Suppressor macrophage (primary cell): Measurements from ENCODE around the gene KRT80.

ENCODE experiments used
- DNase-seq, 4 experiments: peaks; one replicate each; pipeline ENCODE4 v3.0.0-alpha.2; 2020 to 2022

The KRT80 gene

DNA sequence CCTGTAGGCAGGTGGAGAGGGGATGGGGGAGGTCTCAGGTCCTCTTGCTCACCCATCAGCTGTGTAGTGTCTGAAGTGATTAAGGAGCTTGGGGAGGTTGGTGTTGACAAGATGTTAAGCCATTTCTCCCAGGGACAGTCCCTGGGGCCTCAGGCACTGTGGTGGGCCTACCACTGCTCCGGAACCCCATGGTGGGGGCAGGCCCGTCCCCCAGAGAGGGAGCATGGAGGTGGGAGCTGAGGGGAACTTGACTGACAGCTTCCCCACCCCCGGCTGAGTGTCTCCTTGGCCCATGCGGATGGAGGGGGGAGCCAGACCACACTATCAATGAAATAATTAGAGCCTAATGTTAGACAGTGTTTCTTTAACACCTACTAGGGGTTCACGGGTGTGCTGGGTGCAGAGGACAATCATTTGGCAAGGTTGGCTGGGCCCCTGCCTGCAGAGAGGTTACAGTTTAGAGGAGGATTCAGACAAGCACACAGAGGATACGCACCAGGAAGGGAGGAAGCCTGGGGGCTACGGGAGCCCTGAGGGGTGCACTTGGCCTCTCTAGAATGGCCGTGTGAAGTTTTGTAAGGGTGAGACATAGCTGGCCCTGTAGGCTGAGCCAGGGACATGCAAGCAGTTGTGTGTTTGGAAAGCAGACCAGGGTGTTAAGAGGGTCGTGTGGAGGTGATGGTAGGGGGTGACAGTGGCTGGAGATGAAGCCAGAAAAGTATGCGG, 19.3 kb upstream of the KRT80 start:
- DNase-seq: no peak

DNA sequence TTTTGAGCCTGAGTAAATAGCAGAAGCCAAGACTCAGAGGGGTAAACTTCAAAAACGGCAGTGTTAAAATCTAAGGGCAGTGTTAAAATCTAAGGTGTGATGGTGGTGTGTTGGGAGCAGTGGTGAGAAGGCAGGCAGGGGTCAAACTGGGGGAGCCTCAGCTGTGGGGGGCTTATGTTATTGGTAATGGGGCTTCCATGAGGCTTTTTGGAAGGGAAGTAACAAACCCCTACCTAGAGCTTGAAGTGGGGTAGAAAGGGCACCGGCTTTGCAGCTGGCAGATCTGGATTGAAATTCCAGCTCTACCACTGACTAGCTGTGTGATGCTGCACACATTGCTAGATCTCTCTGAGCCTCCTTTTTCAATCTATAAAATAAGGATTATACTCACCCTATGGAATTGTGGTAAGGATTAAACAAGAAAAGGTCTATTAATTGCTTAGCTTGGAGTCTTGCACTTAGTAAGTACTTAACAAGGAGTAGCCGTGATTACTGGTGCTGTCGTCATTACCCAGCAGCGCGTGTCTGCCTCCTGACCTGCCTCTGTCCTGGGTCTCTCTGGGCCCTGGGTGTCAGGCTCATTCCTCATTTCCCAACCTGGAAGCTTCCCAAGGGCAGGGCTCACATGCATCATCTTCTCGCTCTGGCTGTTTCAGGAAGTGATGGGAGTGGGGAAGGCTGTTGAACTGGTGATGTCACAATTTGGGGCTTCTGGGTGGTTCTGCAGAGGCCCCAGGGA, 18.5 kb upstream of the KRT80 start:
- peak; percentile 58 to 69 (median 60) for DNase-seq

DNA sequence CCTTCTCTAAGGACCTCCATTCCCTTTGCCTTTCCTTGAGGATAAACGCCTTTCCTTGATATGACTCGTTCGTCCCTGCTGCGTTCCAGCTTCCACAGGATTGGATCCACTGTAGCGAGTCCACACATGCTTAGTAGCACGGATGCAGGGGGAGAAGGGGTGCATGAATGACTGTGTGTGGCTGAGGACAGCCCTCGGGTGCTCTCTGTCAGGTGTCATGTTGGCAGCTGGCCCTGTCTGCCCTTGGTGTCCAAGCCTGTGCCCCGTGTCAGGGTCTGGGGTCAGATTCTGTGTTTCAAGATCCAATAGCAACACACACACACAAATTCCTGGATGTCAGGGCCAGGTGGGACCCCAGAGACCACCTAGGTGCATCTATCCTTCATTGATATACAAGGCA, 17.5 kb upstream of the KRT80 start:
- DNase-seq: no peak

DNA sequence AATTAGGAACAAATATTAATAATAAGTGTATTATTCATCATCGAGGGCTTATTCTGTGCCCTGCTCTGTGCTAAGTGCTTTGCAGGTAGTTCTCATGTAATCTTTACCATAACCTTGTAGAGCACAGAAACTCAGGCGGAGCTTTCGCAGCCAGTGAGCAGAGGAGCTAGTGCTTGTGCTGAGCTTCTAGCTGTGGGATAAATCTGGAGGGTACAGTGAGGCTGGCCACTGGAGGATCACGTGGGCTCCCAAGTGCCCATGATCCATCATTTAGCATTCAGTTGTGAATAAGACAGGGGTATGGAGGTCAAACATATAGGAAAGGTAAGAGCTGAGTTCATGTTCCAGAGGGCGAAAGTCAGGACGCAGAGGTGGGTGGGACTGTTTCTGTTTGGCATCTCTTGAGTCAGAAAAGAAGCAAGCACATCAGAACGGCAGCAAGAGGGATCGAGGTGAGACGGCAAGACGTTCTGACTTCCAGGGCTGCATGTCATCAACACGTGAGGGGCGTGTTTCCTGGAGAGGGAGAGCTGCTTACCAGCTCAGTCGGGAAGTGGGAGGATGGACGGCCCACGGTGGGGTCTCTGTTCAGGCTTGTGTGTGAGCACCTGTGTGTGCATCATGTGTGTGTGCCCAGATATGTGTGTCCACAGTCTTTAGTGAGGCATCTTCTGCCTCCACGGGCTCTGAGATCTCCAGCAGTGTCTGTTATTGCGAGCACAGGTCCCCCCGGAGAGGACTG, 16.8 kb upstream of the KRT80 start:
- no peak for DNase-seq

DNA sequence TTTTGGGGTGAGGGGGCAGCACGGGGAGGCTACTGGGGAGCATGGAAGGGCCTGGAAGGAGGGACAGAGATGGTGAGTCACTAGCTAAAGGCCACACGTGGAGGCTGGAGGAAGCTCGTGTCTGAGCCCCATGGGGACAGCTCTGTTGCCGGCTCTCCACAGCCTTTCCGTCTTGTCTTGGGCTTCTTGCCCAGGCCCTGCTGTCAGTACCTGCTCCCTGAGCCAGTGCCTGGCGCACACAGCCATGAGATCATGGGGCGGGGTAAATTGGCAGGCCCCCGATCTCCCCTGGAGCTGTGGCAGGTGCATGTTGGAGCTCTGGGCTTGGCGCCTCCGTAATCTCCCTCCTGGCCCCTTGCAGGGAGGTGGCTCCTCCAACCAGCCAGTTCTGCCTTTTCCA, 16.1 kb upstream of the KRT80 start:
- DNase-seq: peak in 3 of 4 experiments; percentile 57 to 60 (median 57)

DNA sequence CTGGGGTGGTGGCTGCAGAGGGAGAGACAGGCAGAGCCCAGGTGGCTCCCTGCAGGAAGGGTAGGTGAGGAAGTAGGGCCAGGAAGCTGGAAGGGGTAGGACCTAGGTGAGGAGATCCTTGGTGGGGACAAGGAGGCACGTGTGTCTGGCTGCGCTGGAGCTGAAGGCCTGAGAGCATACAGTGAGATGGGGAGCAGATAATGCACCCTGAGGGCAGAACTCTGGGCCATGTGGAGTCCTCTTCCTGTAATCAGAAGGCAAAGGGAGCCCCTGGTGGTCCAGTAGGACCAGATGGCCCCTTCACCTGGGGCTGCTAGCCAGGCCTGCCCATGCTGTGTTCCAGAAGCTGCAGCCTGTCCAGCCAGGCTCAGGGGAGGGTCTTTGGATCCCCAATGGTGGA, 15.3 kb upstream of the KRT80 start:
- no peak for DNase-seq

DNA sequence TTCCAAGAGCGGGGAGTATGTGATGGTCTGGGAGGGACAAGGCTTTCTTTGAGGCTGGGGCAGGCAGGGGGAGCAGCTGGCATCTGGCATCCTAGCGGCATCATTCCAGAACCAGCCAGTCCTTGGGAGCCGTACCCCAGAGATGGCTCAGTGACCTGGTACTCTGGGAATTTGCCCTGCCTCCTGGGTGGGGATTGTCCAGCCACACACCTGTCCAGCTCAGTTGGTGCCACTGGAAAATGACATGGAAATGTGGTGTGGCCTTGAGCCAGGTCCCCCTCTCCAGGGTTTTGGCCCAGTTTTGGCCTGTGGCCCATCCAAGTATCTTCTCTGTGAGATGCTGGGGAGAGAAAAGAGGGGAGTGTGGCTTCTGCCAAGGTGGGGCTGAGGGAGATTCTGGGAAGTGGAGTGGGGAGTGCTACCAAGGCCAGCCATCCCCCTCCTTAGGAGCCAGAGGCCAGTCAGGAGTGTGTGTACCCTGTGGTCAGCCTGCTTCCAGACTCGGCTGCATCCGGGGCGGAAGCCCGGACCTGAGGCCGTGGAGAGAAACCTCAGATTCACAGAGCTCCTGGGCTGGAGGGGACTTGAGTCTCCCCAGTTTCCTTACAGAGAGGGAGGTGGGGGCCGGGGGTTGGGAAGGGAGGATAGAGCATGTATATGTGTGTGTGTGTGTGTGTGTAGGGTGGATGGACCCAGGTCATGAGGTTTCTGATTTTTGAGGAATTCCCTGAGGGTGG, 14.7 kb upstream of the KRT80 start:
- DNase-seq: no peak

DNA sequence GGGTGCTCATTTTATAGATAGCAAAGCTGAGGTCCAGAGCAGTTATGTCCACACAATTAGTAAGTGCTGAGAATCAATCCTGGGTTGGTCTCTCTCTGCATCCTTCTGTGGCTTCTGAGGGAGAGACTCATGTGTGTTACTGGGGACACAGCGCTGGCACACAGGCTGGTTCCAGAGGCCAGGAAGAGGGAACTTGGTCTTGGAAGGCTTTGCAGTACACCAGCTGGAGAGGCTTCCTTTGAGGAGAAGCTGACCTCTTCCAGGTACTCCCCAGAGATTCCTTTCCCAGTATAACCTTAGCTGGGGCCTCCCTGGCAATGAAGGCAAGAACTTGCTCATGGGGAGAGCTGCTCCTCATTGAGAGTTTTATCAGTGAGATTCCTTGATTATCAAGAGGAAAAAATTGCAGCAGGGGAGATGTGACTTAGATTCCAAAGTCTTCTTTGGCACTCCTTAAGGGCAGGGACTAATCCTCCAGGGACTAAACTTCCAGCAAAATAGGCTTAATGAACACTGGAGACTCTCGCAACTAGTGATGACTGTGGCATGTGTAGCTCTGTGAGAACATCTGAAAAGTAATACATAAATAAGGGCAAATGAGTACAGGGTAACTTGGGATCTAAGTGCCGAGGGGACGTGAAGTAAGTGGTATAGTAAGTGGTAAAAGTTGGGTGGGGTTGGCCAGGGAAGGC, 13.9 kb upstream of the KRT80 start:
- DNase-seq: no peak

DNA sequence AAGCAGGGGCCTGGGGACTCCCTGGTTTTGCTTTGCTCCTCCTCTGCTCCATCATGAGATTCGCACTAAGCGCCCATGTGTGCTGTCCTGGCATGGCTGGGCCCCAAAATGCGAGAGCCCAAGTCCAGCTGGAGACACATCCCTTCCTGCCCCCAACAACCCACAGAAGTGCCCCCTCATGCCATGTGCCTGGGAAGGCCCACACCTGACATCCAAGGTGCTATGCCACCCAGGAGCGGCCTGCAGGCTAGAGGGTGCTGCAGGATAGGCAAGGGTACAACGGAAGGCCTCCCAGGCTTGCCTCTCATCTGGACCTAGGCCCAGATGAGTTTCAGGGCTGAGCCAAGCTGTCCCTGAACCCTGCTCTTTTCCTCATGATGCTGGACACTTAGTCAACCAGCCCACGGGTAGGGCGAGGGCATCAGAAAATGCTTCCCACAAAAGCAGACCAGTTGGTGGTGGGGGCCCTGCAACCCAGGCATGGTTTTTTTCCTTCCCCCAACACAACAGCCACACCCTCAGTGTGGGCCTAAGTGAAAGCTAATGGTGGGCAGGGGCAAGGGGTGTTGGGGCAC, 13.2 kb upstream of the KRT80 start:
- peak in 1 of 4 experiments; percentile 34 for DNase-seq

DNA sequence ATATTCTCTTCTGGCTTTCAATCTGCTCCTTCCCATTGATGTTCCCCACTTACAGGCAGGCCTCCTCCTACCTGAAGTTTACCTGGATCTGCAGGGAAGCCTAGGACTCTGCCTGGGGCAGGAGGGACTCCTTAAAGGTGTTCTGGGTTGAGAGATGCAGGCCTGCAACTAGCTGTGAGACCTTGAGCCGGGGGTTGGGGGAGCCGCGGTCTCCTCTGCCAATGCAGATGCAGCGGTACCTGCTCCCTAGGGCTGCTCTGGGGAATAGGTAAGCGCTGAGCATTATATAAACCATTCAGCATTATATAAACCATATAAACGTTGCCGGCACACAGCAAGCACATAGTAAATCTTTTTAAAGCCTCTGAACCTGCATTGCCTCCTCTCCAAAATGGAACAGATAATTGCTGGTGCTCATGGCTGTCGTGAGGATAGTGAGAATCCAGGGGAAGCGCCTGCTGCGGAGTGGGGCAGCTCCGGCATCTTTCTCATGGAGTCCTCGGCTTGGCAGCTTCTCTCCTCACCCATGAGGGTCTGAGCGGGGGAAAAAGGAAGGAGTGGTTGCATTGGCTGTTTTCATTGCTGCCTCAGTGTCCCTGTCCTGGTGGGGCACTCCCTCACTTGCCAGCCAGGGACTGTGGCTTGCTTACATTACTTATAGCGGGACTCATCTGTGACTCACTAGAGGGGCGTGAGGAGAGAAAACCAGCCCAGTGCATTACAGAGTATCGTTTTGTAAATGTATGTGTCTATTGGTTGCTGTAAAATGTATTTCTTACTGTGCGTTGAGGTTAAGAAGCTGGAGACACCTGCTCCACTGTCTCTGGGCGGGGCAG, 12.5 kb upstream of the KRT80 start:
- no peak for DNase-seq

DNA sequence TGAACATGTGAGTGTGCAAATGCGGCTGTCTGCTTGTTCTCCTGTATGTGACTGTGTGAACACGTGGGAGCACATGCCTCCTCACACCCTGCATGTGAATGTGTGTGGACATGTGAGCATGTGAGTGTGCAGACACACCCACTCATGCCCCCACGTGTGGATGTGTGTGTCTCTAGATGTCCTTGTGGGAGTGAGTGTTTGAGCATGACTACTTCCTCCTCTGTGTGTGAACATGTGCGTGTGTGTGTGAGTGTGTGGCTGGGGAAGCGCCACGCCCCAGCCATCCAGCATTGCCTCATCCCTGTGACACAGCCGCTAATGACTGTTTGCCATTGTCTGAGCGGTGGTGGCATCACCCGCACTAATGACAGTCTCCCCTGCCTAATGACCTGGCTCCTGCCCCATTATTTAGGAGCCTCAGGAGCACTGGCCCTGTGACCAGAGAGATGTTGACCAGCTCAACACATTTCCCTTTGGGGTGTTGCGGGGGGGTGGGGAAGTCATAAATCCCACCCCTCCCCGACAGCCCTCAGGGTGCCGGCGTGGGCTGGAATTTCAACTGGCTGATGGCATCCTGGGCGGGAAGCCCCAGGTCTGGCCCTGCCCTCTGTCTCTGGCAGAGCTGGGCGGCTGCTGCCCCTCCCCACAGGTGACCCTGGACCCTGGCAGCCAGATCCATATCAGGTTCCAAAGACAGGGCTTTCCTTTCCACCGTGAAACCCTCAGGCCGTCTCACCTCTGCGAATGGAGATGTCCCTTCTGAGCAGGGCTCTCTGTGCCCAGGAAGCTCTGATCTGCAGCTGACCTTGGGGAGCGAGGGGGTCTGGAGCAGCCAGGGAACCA, 11.5 kb upstream of the KRT80 start:
- DNase-seq: peak; percentile 93 to 97 (median 95)

DNA sequence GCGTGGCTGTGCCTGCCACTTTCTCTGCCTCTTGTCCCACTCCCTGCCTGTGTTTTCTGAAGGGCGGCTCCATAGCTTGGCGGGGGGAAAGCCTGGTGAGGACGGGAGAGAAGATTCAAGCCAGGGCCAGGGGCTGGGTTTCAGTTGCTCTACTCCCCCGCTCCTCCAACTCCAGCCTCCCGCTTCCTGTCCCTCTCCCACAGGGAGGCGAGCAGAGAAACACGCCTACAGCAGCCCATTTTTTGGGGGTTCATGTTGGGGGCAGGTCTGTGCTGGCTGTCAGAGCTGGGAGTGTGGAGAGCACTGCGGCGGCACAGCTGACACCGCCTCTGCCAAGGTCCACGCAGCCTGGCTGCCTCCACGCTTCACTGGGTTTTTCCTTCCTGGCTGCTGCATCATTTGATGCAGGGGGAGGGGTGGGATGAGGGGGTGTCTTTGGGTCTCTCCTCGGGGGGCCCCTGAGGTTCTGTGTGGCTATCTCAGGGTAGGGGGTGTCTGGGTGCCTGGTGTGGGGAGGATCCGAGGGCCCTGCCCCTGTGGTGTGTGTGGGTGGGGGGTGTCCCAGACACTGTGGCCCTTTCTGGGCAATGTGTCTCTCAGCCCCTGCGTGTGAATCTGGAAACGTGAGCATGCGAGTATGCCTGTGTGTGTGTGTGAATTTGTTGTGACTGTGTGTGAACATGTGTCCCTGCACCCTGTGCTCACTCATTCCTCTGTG, 10.7 kb upstream of the KRT80 start:
- peak in 2 of 4 experiments; percentile 23 to 32 for DNase-seq

DNA sequence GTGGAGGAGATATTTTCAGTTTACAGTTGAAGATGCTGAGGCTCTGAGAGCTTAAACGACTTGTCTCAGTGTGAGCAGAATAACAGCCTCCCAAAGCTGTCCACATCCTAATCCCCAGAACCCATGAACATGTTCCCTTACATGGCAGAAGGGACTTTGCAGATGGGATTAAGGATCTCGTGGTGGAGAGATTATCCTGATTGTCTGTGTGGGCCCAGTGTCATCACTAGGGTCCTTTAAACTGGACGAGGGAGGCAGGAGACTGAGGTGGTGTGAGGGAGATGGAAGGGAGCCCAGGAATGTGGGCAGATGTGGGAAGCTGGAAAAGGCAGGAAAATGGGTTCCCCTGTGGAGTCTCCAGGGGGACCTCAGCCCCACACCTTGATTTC, 9.6 kb upstream of the KRT80 start:
- DNase-seq: no peak

DNA sequence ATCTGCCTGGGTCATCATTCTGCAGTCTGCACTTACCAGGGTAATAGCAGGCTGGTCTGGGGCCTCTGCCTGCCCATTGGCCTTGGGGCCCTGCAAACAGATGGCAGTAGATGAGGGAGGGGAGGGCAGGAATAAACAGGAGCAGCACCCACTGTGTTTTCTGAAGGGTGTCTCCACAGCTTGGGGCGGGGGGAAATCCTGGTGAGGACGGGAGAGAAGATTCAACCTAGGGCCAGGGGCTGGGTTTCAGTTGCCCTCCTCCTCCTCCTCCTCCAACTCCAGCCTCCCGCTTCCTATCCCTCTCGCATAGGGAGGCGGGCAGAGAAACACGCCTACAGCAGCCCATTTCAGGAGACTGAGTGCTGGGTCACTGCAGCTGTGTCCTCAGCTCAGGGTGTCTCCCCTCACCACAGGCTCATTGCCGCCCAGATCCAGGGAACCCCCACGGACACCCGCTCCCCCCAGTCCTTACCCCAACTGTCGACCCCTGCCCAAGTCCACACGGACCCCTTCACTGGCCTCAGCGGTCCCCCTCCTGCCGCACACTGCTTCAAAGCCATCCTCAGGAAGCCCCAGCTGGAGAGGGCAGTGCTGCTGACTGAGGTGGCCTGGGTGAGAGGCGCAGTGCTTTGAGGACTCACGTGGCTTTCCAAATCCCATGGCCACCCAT, 9.1 kb upstream of the KRT80 start:
- DNase-seq: no peak

DNA sequence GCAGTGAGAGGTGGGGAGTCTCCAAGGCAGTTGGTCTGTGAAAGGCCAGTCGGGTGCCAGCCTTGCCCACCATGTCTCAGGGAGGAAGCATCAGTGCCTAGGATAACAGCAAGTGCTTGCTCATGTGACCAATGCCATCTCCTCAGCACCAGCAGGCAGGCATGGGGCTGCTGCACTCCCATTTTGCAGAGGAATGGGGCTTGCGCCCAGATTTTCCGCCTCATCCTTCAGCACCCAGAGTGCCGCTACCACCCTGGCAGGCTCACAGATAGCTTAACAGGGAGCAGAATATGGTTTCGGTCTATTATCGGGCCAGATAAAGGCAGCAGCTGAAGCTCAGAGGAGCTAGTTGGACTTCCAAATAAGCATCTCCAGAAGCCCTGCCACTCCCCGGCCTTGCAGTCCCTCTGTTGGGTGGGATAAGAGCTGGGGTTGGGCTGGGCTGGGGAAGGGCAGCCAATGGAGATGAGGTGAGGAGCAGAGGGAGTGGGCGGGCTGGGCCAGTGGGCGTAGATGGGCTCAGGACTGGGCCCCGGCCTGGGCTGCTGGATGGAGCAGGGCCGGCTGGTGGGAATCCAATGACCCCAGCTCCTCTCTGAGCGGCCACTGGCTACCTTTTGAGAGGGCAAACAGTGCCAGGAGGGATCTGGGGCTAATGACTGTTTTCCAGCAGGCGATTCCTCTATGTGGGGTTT, 8.4 kb upstream of the KRT80 start:
- DNase-seq: no peak

DNA sequence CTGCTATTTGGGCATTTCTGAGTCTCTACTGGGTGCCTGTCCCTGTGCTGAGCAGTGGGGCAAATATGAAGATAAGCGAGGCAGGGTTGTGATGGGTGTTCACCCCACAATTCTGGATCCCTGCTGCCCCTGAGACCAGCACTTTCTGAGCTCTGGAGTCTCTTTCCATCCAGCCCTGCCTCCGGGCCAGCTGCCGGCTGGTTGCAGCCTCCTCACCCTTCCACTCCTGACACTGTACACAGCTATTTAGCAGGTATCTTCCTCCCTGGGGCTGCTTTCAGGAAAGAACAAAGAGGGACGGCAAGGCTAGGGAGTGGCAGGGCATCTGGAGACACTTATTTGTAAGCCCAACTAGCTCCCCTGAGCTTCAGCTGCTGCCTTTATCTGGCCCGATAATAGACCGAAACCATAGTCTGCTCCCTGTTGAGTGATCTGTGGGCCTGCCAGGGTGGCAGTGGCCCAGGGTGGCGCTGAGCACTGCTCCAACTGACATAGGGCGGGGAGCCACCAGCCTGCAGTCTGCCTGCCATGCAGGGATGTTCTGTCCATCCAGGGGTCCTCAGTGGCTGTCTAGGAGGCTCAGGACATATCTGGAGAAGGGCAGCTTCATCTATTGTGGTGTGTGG, 7.6 kb upstream of the KRT80 start:
- DNase-seq: no peak

DNA sequence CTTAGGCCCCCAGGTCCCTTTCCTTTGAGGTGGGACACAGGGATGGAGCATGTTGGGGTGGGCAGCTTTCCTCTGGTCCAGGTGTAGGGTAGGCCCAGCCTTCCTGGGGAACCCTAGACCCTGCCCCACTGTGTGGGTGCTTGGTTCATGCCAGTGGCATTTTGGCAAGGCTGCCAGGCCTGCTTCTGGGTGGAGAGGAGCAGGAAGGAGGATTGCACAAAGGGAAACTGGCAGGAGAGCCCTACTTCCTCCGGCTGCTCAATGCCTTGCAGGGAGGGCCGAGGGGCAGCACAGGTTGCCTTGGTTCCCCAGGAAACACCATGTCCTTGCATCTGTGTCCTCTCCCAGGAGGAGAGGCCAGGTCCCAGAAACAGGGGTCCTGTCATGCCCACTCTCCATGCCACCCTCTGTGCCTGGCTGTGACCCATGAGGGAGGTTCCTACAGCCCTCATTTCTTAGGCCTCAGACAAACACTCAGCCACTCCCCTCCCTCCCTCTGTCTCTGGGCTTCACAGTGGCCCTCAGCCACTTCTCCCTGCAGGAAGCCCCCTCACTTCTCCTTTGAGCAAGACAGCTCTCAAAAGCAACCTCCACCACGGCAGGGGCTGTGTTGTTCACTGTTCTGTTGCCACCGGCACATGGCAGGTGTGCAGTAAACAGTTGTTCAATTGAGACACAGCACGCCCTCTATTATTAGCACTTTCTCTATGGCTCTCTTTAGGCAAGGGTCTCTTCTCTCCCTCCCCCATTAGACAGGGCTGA, 6.8 kb upstream of the KRT80 start:
- DNase-seq: peak; percentile 52 to 79 (median 74)
